ENCODE data around the gene KDM1B.

DNA sequence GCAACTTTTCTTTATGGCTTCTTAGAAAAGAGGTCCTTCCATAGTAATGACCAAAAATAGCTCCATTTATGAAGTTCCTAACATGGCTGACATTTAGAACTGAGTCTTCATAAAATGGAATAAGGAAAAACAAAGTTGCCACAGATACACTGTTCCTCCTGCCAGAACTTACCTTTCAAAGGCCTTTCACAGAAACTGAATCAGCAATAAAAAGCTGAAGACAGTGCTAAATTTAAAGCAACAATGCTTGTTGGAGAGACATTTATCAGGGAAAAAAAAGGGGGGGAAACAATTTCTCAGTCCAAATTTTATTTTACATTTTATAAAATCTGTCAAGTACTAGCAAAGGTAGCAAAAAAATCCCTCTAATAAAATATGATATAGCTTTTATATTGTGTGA, 91.8 kb downstream of the KDM1B start:
- TF ChIP-seq ZFP30 (CRISPR knock-in tag; IDR thresholded peaks at IDR 0.05) (no peak), ZC3H10 (CRISPR knock-in tag; IDR thresholded peaks at IDR 0.05) (no peak), ARNTL (CRISPR knock-in tag; IDR thresholded peaks at IDR 0.05; ENCODE audit: borderline replicate concordance, low read depth) (no peak)
- TF ChIP-seq, protein P1, sequence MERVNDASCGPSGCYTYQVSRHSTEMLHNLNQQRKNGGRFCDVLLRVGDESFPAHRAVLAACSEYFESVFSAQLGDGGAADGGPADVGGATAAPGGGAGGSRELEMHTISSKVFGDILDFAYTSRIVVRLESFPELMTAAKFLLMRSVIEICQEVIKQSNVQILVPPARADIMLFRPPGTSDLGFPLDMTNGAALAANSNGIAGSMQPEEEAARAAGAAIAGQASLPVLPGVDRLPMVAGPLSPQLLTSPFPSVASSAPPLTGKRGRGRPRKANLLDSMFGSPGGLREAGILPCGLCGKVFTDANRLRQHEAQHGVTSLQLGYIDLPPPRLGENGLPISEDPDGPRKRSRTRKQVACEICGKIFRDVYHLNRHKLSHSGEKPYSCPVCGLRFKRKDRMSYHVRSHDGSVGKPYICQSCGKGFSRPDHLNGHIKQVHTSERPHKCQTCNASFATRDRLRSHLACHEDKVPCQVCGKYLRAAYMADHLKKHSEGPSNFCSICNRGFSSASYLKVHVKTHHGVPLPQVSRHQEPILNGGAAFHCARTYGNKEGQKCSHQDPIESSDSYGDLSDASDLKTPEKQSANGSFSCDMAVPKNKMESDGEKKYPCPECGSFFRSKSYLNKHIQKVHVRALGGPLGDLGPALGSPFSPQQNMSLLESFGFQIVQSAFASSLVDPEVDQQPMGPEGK (CRISPR knock-in tag; IDR thresholded peaks at IDR 0.05; ENCODE audit: borderline replicate concordance), result no peak
